GM18498 (cell line): ENCODE measurements around the gene ARRDC2.
A peak's percentile ranks its signal among the peaks of the same experiment; 100 is the strongest.
"Not testable (repeated sequence)": the region's sequence is repeated elsewhere in the genome, so short reads cannot be mapped to it uniquely, and the experiment has no call there.

Experiments used
- ATAC-seq: cut with Tn5 transposase; IDR thresholded peaks from one replicate; pipeline ENCODE4 v1.9.1; 2021; ENCODE audit warnings: mild to moderate bottlenecking, moderate library complexity; ENCODE audit not compliant: unreplicated experiment

ARRDC2 gene

GRCh38 chr19:17989425-17990094 lies 18.4 kb upstream of the ARRDC2 start:
- no peak for ATAC-seq

DNA sequence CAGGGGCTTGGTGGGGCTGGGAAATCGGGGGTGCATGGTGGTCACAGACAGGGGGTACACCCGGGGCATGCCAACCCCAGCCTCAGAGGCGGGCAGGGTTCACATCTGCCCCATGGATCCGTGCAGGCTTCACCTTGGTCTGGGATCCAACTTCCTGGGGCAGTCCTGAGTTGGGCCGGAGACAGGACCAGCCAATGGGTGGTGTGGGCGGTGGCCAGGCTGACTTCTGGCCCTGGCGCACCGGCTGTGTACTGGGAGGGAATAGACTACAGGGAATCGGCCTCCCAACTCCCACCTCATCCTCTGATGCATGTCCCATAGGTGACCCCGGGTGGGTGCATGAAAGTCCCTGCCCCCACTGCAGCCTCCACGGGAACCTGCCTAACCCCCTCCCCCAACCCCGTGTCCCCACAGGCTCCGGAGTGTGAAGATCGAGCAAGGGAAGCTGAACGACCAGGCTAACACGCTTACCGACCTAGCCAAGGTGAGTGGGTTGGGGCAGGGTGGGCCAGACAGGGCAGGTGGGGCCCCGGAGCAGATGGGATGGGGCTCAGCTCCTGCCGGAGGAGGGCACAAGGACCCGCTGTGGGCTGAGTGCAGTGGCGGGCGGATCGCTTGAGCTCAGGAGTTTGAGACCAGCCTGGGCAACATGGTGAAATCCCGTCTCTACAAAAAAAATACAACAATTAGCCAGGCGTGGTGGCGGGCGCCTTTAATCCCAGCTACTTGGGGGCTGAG lies 14.7 kb upstream of the ARRDC2 start:
- no peak for ATAC-seq

GRCh38 chr19:17996826-17997316 lies 11.1 kb upstream of the ARRDC2 start:
- ATAC-seq = peak; percentile 50

DNA sequence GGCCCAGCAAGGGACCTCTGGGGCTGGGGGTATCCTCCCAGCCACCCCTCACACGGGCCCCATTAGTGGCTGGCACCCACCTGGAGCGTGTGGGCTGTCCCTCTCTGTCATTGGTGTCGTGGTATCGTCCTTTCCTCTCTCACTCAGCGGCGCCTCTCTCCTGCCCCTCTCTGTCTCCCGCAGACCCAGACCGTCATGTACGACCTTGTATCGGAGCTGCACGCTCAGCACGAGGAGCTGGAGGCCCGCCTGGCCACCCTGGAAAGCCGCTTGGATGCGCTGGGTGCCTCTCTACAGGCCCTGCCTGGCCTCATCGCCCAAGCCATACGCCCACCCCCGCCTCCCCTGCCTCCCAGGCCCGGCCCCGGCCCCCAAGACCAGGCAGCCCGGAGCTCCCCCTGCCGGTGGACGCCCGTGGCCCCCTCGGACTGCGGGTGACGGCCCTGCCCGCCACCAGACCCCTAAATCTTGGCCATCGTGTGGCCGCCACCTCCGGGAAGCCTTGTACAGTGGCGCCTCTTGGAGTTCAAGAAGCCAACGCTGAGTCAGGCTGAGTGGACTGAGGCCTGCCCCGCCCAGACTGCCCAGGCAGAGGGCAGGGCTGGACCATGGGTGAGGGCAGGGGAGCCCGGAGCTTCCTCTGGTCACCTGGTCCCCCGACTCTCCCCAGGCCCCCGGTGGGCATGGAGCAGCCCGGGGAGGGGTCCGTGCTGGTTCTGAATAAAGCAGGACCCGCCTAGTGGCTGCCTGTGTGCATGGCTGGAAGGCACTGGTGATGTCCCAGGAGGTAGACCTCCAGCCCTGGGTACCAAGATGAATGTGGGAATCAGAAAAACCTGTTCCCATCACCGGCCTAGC lies 9.8 kb upstream of the ARRDC2 start:
- no peak for ATAC-seq

DNA sequence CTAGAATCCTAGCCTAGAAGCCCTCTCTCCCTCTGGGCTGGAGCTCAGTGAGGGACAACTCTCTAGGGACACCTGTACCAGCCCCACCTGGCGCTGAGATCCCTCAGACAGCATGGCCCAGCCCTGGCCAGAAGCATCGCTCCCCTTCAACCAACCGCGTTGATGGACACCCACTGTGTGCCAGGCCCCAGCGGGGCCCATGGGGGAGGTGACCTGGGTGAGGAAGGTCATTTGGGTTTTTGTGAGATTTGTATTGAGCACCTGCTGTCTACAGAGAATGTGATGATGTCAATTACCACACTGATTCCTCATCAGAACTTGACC lies 9.2 kb upstream of the ARRDC2 start:
- no peak for ATAC-seq

DNA sequence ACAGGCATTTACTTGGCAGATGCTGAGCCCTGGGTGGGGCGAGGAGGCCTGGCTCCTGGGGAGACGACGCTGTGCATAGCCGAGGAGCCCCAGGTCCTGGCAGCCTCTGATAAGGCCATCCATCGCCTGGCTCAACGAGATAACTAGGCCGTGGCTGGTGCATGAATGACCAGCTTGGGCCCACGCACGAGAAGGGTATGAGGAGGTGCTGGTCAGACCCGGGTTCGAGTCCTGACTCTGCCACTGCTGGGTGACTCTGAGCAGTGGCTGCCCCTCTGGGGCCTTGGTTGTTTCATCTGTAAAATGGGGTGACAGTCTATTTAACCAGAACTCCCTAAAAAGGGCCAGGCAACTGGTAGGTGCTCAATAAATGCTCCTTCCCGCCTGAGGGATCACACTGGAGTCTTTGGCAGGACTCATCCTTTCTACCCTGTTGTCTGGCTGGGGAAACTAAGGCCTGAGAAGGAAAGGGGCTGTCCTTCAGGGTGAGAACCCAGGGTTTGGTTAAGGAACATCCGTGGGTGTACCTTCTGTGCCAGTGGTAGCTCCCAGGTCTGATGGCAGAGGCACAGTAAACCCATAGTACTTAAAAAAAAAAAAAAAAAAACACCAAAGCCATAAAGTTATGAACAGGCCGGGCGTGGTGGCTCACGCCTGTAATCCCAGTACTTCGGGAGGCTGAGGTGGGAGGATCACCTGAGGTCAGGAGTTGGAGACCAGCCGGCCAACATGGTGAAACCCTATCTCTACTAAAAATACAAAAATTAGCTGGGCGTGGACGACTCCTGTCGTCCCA lies 8.1 kb upstream of the ARRDC2 start:
- ATAC-seq = no peak

DNA sequence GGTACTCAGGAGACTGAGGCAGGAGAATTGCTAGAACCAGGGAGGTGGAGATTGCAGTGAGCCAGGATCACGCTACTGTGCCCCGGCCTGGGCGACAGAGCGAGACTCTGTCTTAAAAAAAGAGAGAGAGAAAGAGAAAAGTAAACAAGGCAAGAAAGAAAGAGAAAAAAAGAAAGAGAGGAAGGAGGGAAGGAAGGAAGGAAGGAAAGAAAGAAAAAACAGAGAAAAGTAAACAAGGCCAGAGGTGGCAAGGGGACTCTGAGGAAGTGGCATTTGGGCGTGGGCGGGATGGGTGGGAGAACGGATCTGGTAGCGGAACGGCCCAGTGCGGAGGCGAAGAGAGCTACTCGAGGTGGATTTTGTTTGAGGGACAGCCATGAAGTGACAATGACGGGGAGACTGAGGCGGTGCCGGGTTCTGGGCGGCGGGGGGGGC lies 7.5 kb upstream of the ARRDC2 start:
- ATAC-seq = no peak

DNA sequence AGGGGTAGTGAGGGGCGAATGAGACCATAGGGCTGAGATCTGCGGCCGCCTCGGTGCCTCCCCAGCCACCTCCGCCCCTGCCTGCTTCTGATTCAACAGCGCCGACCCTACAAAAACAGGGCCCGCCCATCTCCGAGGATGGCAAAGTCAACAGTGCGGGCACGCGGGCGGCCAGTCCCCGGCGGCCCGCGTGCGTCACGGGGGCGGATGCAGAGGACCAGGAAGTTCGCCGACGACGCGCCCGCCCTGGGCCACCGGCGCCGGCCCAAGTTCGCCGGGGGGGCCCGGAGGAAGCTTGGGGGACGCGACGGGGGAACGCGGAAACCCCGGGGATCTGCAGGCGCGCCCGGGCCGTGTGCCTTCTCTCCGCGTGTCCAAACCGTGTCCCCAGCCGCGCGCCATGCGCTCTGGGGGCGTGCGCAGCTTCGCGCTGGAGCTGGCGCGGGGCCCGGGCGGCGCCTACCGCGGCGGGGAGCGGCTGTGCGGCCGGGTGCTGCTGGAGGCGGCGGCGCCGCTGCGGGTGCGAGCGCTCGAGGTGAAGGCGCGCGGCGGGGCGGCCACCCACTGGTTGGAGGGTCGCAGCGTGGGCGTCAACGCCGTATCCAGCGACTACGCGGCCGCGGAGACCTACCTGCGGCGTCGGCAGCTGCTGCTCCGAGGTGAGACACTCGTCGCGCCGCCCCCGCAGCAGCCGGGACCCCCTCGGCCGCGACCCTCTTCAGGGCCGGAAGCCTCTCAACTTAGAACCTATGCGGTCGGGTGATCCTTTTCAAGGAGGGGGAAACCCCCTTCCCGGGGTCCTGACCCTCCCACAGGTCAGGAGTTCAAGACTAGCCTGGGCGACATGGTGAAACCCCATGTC lies 6.8 kb upstream of the ARRDC2 start:
- ATAC-seq = peak; percentile 75

DNA sequence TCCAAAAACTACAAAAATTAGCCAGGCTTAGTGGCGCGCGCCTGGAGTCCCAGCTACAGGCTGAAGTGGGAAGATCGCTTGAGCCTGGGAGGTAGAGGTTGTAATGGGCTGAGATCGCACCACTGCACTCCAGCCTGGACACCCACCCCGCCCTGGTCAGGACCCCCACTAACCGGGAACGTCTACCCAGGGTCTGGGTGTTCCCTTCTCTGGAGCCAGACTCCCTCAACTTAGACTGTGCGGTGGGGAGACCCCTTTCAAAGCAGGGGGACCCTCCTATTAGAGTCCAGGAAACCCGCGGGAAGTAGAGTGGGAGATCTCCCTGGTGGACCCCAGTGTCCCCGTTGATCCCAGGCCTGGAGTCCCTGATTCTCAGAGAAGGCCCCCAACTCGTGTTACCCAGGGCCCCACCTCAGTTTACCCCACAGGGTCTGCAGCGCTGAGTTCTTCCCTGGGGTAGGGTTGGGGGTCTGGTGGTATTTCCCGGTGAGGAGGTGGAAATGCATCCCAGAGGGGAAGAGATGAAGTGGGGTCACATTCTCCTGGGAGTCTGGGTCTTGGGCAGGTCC lies 6.1 kb upstream of the ARRDC2 start:
- no peak for ATAC-seq

DNA sequence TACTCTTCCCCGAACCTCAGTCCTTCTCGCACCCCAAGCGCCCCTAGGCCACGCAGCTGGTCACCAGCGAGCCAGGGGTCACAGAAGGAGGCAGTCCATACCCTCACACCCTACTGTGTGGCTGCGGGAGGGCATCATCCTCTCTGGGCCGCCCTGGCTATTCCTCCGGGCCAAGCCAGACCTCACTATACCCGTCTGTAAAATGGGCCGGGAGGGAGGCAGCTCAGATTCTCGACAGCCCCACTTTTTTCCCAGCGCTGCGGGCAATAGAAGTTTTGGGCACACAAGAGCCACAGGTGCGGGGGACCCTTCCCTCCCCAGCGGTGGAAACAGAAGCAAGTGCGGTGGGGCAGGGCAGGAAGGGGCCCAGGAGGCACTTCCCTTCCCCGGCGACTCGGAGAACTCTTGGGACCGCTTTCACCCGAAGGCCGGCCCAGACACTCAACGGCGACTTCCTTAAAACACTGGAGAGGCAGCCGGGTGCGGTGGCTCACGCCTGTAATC lies 5.6 kb upstream of the ARRDC2 start:
- ATAC-seq = no peak

GRCh38 chr19:18005750-18006149 lies 2.2 kb upstream of the ARRDC2 start:
- not testable (repeated sequence) for ATAC-seq

- peak; percentile 61 for ATAC-seq
These were observed 690 bp upstream of the ARRDC2 start for GRCh38 chr19:18007044-18007916.

DNA sequence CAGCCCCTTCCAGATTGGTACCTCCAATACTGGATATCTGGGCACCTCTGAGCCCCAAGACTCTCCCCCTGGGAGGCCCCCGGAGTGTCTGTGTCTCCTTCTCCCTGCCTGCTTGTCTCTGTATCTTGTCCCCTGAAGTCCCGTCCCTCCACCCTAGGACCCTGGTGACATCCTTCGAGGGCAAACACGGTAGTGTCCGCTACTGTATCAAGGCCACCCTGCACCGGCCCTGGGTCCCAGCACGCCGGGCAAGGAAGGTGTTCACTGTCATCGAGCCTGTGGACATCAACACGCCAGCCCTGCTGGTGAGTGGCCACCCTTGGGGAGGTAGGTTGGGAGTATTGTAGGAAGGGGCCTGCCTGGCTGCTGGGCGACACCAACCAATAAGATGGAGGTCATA lies 844 bp downstream of the ARRDC2 start:
- no peak for ATAC-seq

GRCh38 chr19:18009412-18010066 lies 1.6 kb downstream of the ARRDC2 start:
- ATAC-seq = no peak

GRCh38 chr19:18010149-18010548 lies 2.2 kb downstream of the ARRDC2 start:
- no peak for ATAC-seq

DNA sequence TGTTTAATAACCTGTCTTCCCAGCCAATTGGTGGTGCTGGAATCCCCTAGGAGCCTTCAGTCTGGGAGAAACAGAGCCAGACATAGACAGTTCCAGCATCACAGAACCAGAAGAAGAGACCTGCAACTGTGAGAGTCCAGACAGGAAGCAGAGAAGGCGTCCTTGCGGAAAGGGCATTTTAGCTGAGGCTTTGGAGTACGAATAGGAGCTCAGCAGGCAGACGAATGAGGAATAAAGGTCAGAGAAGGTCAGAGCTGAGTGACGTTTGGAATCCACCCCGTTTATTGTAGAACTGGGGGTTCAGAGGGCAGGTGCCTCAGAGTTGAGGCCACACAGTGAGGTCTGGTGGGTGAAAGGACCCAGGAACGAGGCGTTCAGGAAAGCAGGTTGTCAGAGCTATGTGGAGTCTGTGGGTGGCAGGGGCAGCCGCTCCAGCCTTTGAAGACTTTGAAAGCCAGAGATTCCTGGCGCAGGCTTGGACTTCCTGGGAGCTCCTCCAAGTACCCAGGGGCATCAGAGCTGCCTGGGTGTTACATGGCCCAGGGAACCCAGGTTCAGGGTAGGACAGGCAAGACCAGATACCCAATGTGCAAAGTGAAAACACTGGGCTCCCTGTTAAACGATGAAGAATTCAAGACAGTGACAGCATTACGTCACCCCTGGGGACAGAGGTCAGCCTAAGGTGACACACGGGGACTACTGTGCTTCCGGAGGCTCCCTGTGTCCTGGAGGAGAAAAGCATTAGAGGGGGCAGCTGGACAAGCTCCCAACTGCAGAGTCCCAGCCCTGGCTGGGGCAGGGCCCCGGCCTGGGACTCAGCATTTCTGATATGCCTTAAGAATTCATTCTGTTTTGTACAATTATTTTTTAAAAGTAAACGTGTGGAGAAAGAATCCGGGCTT lies 5.5 kb downstream of the ARRDC2 start:
- no peak for ATAC-seq

- no peak for ATAC-seq
These were observed 6.2 kb downstream of the ARRDC2 start for GRCh38 chr19:18014197-18014596.
